Measurements from ENCODE around the gene ACOT7. TPM values are rescaled to one million over a fixed set of nuclear protein-coding genes. Genes with fewer than 3 reads are reported as not detected.

The ACOT7 gene
- total RNA-seq, 1 experiment from 2014 or later, result 24.4 TPM

Small RNA genes lying within 50 kb of the gene (small RNA-seq; reads per million reads assigned to genes)
- gene MIR4252, result 0 reads per million in 2 experiments

Other genes with a start within 250 kb of the ACOT7 start
- gene CHD5, start 213.4 kb downstream of the ACOT7 start, total RNA-seq (2014; rRNA removed; shearing (Covaris generic)), result 0.30 TPM in 1 of 2 replicates, not detected in the other
- gene RPL22, start 194.2 kb downstream of the ACOT7 start, total RNA-seq (2014; rRNA removed; shearing (Covaris generic)), result 298 and 299 TPM in 2 replicates
- gene RNF207, start 187.6 kb downstream of the ACOT7 start, total RNA-seq (2014; rRNA removed; shearing (Covaris generic)), result 12.4 and 12.9 TPM in 2 replicates
- 42.2 and 47.9 TPM in 2 replicates for gene ICMT, start 157.8 kb downstream of the ACOT7 start, total RNA-seq (2014; rRNA removed; shearing (Covaris generic))
- not detected in 2 replicates for gene HES3, start 149.6 kb downstream of the ACOT7 start, total RNA-seq (2014; rRNA removed; shearing (Covaris generic))
- gene GPR153, start 132.7 kb downstream of the ACOT7 start, total RNA-seq (2014; rRNA removed; shearing (Covaris generic)), result 0.62 and 1.2 TPM in 2 replicates
- 0.57 and 1.0 TPM in 2 replicates for gene HES2, start 26.2 kb upstream of the ACOT7 start, total RNA-seq (2014; rRNA removed; shearing (Covaris generic))
- 0.17 TPM in 1 of 2 replicates, not detected in the other for gene ESPN, start 31.0 kb upstream of the ACOT7 start, total RNA-seq (2014; rRNA removed; shearing (Covaris generic))
- 3.3 and 4.2 TPM in 2 replicates for gene TNFRSF25, start 72.4 kb upstream of the ACOT7 start, total RNA-seq (2014; rRNA removed; shearing (Covaris generic))
- gene PLEKHG5, start 97.9 kb upstream of the ACOT7 start, total RNA-seq (2014; rRNA removed; shearing (Covaris generic)), result 3.4 and 3.6 TPM in 2 replicates
- gene NOL9, start 160.7 kb upstream of the ACOT7 start, total RNA-seq (2014; rRNA removed; shearing (Covaris generic)), result 20.2 and 24.5 TPM in 2 replicates
- not detected in 2 replicates for gene TAS1R1, start 161.5 kb upstream of the ACOT7 start, total RNA-seq (2014; rRNA removed; shearing (Covaris generic))
- gene ZBTB48, start 186.2 kb upstream of the ACOT7 start, total RNA-seq (2014; rRNA removed; shearing (Covaris generic)), result 8.2 and 13.2 TPM in 2 replicates
- gene KLHL21, start 209.1 kb upstream of the ACOT7 start, total RNA-seq (2014; rRNA removed; shearing (Covaris generic)), result 14.3 and 14.5 TPM in 2 replicates
- gene PHF13, start 220.0 kb upstream of the ACOT7 start, total RNA-seq (2014; rRNA removed; shearing (Covaris generic)), result 4.4 and 4.9 TPM in 2 replicates
- 24.4 and 28.8 TPM in 2 replicates for gene THAP3, start 231.1 kb upstream of the ACOT7 start, total RNA-seq (2014; rRNA removed; shearing (Covaris generic))